ENCODE data around the gene SYNPO2L.

GRCh38 chr10:73625004-73625883 lies 30.6 kb downstream of the SYNPO2L start:
- TF ChIP-seq EZH2phosphoT487 (IDR thresholded peaks at IDR 0.05; ENCODE audit: low read depth, severe bottlenecking, unreplicated experiment) (no peak), CTCF (IDR thresholded peaks at IDR 0.05; ENCODE audit: poor library complexity) (no peak)

All from hepatocyte (in vitro differentiated cells).